CD14-positive monocyte (primary cell): ENCODE results near the gene REELD1. TPM values are rescaled to one million over a fixed set of nuclear protein-coding genes. Genes with fewer than 3 reads are reported as not detected.

Experiments
- DNase-seq, 3 donors: peaks; one replicate each; pipeline ENCODE4 v3.0.0-alpha.2; 2011 to 2022
- H2AFZ ChIP-seq: 2 replicates; pipeline ENCODE4 v1.6.0; 2012; ENCODE audit warnings: mild to moderate bottlenecking, low read depth, low read length, inconsistent platforms; ENCODE audit not compliant: insufficient read depth, poor library complexity, severe bottlenecking
- H3K27ac ChIP-seq, 2 donors: 1 replicate in 1 of 2; 2 replicates in 1 of 2; pipeline ENCODE4 v1.5.1; 2012 to 2013; ENCODE audit warnings: low read length in 2 of 2, control low read depth in 1 of 2, inconsistent platforms in 1 of 2, low read depth in 1 of 2, mild to moderate bottlenecking in 1 of 2
- H3K27me3 ChIP-seq, 2 donors: one replicate each; pipeline versions ENCODE4 v1.6.0 to v1.6.1; 2011 to 2013; ENCODE audit warnings: low read length in 2 of 2; ENCODE audit not compliant: control insufficient read depth in 2 of 2, insufficient read depth in 2 of 2
- H3K36me3 ChIP-seq, 2 donors: replicated peaks in 1 of 2; 1 replicate in 1 of 2; 2 replicates in 1 of 2; pipeline versions ENCODE4 v1.5.1 to v1.6.1; 2012 to 2013; ENCODE audit warnings: low read length in 2 of 2, control low read depth in 1 of 2, inconsistent platforms in 1 of 2, mild to moderate bottlenecking in 1 of 2; ENCODE audit not compliant: insufficient read depth in 2 of 2, control insufficient read depth in 1 of 2
- H3K4me1 ChIP-seq, 2 donors: 1 replicate in 1 of 2; 2 replicates in 1 of 2; pipeline versions ENCODE4 v1.5.1 to v1.6.1; 2012 to 2013; ENCODE audit warnings: low read length in 2 of 2, control low read depth in 1 of 2, inconsistent platforms in 1 of 2, mild to moderate bottlenecking in 1 of 2, moderate library complexity in 1 of 2; ENCODE audit not compliant: insufficient read depth in 2 of 2, control insufficient read depth in 1 of 2
- H3K4me2 ChIP-seq: replicated peaks from 2 replicates; pipeline ENCODE3; 2012; ENCODE audit warnings: low read length, moderate library complexity, mild to moderate bottlenecking; ENCODE audit not compliant: poor library complexity, severe bottlenecking; ENCODE audit errors: extremely low read depth
- H3K4me3 ChIP-seq, 3 experiments: fragments of 200-600 bp in 1 of 3; sonication (generic) in 1 of 3; replicated peaks in 1 of 3; 1 replicate in 2 of 3; 2 replicates in 1 of 3; pipeline ENCODE4 v1.5.1; 2011 to 2013; ENCODE audit warnings: low read length in 3 of 3, mild to moderate bottlenecking in 3 of 3, control low read depth in 2 of 3, low read depth in 2 of 3, inconsistent platforms in 1 of 3, moderate library complexity in 1 of 3
- H3K79me2 ChIP-seq: 2 replicates; pipeline ENCODE4 v1.6.0; 2012; ENCODE audit warnings: mild to moderate bottlenecking, control low read depth, inconsistent platforms, low read length, moderate library complexity; ENCODE audit not compliant: insufficient read depth
- H3K9ac ChIP-seq: 2 replicates; pipeline ENCODE4 v1.6.0; 2017; ENCODE audit warnings: low read length, mild to moderate bottlenecking; ENCODE audit not compliant: insufficient read depth, poor library complexity, severe bottlenecking
- H3K9me3 ChIP-seq, 2 donors: replicated peaks in 1 of 2; 1 replicate in 1 of 2; 2 replicates in 1 of 2; pipeline versions ENCODE4 v1.5.1 to v1.6.1; 2012 to 2013; ENCODE audit warnings: low read length in 2 of 2, control low read depth in 1 of 2; ENCODE audit not compliant: control insufficient read depth in 1 of 2, insufficient read depth in 1 of 2
- H4K20me1 ChIP-seq: 2 replicates; pipeline ENCODE4 v1.6.0; 2012; ENCODE audit warnings: mild to moderate bottlenecking, low read length, control low read depth, moderate library complexity; ENCODE audit not compliant: insufficient read depth
- H3K27ac Mint-ChIP-seq, 7 donors: one replicate each; pipeline ENCODE4 v1.8.0; 2020; ENCODE audit warnings: mild to moderate bottlenecking in 7 of 7, mixed read lengths in 7 of 7, moderate library complexity in 6 of 7, inconsistent platforms in 2 of 7
- H3K27me3 Mint-ChIP-seq, 3 donors: one replicate each; pipeline ENCODE4 v1.8.0; 2021 to 2022; ENCODE audit warnings: low read depth in 3 of 3, mild to moderate bottlenecking in 3 of 3, mixed read lengths in 3 of 3, moderate library complexity in 3 of 3, inconsistent platforms in 1 of 3
- H3K36me3 Mint-ChIP-seq, 2 donors: one replicate each; pipeline ENCODE4 v1.8.0; 2020; ENCODE audit warnings: mixed read lengths in 2 of 2, inconsistent platforms in 1 of 2, mild to moderate bottlenecking in 1 of 2
- H3K4me1 Mint-ChIP-seq: one replicate; pipeline ENCODE4 v1.8.0; 2020; ENCODE audit warnings: mild to moderate bottlenecking, mixed read lengths
- H3K4me3 Mint-ChIP-seq, 2 donors: one replicate each; pipeline ENCODE4 v1.8.0; 2020; ENCODE audit warnings: mild to moderate bottlenecking in 2 of 2, mixed read lengths in 2 of 2, moderate library complexity in 1 of 2
- H3K9me3 Mint-ChIP-seq, 7 donors: one replicate each; pipeline ENCODE4 v1.8.0; 2020 to 2022; ENCODE audit warnings: mixed read lengths in 7 of 7, mild to moderate bottlenecking in 6 of 7, moderate library complexity in 6 of 7, inconsistent platforms in 2 of 7
- WGBS: methylation state at CpG from one replicate; pipeline ENCODE4 v1.1.5; 2013; ENCODE audit warnings: missing lambda C conversion rate; ENCODE audit not compliant: insufficient coverage; 5-methylcytosine and 5-hydroxymethylcytosine counted together
- intact Hi-C, 2 donors: fragments of 100-400 bp; cut with micrococcal nuclease; formaldehyde crosslinking; loops; one replicate each; pipeline versions ENCODE4 v1.15.0 to v1.15.1; 2023
- polyA plus RNA-seq, 3 donors: library from polyadenylated mRNA; depleted of rRNA in 1 of 3; unstranded in 2 of 3; stranded (reverse) in 1 of 3; fragments of 300-500 nt in 2 of 3; fragments of >200 nt in 1 of 3; fragmentation: Illumina TruSeq in 2 of 3; gene quantifications; 1 replicate in 2 of 3; 2 replicates in 1 of 3; pipeline ENCODE4 v1.2.3, GENCODE V29; 2012 to 2021
- TF ChIP-seq, protein P1 (sequence below): fragments of 200-600 bp; IDR thresholded peaks from one replicate; pipeline ENCODE4 v1.8.0; 2022; ENCODE audit warnings: antibody characterized with exemption, mild to moderate bottlenecking

REELD1 gene
- polyA plus RNA-seq, 3 donors: 1.5 TPM; not detected in 2

DNA sequence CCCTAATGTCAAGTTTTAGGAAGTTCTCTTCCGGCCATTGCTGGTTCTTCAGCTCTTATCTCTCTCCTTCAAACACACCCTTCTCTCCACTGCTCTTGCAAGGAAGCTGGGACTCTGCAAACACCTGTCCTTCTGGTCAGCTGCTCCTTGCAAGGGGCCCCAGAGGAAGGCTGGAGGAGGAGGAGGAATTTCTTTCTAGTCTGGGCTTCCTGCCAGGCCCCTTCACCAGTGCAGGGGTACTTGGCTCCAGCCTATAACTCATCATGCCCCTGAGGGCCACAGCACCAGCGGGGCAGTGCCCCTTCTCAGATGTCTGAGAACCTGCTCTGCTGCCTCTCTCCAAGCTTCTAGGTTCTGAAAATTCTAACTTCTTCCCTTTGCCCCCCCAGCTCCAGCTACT lies 46.7 kb downstream of the REELD1 start:
- H3K27me3 Mint-ChIP-seq: peaks cover 0 to 2% (median 0%) of the 10 kb centered on the region in 3 donors
- H3K4me2 ChIP-seq: no peak overlapping the region

DNA sequence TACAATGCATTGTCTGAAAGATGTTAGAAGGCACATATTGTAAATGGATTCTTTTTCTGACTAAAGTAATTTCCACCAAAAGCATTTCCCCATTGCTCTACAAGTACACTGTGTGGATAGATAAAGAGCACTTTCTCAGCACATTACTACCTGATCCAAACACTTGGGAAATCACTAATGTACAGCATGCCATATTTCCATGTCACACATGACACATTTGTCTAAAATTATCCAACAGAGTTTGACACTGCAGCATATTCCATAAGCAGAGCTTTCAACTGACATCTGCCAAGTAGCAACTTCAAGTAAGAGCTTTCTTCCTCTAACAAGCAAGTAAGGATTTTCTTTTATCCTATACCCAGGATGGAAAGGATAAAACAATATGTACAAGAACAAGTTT lies 49.5 kb downstream of the REELD1 start:
- H3K4me3 ChIP-seq: no peak overlapping the region
- H4K20me1 ChIP-seq: no peaks in the 10 kb centered on the region
- intact Hi-C loops: no loop called here
- Mint-ChIP-seq H3K27ac (no peak overlapping the region), H3K9me3 (no peaks in the 10 kb centered on the region), H3K4me3 (no peak overlapping the region), H3K4me1 (no peaks in the 10 kb centered on the region), H3K27me3 (peaks cover 0 to 2% (median 0%) of the 10 kb centered on the region in 3 donors), H3K36me3 (peaks cover 1 to 5% of the 10 kb centered on the region in 2 donors)
- H3K9ac ChIP-seq: no peak overlapping the region
- H3K9me3 ChIP-seq: no peaks in the 10 kb centered on the region
- no peak overlapping the region for H3K27ac ChIP-seq
- TF ChIP-seq, protein P1, sequence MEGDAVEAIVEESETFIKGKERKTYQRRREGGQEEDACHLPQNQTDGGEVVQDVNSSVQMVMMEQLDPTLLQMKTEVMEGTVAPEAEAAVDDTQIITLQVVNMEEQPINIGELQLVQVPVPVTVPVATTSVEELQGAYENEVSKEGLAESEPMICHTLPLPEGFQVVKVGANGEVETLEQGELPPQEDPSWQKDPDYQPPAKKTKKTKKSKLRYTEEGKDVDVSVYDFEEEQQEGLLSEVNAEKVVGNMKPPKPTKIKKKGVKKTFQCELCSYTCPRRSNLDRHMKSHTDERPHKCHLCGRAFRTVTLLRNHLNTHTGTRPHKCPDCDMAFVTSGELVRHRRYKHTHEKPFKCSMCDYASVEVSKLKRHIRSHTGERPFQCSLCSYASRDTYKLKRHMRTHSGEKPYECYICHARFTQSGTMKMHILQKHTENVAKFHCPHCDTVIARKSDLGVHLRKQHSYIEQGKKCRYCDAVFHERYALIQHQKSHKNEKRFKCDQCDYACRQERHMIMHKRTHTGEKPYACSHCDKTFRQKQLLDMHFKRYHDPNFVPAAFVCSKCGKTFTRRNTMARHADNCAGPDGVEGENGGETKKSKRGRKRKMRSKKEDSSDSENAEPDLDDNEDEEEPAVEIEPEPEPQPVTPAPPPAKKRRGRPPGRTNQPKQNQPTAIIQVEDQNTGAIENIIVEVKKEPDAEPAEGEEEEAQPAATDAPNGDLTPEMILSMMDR: no peak
- no peak overlapping the region for H2AFZ ChIP-seq
- no peaks in the 10 kb centered on the region for H3K4me1 ChIP-seq
- no peak for DNase-seq
- no peaks in the 10 kb centered on the region for H3K79me2 ChIP-seq
- H3K27me3 ChIP-seq: no peaks in the 10 kb centered on the region
- H3K36me3 ChIP-seq: peaks cover 0 to 1% of the 10 kb centered on the region in 2 donors
- H3K4me2 ChIP-seq: no peak overlapping the region

More for the DNA sequence above, 46.7 kb downstream of the REELD1 start:
- Histone ChIP-seq H3K9ac (no peak overlapping the region), H3K4me3 (no peak overlapping the region), H3K36me3 (peaks cover 7 to 19% of the 10 kb centered on the region in 2 donors), H3K79me2 (no peaks in the 10 kb centered on the region), H3K27me3 (no peaks in the 10 kb centered on the region), H3K4me1 (no peaks in the 10 kb centered on the region), H2AFZ (no peak overlapping the region), H3K27ac (no peak overlapping the region), H3K9me3 (no peaks in the 10 kb centered on the region), H4K20me1 (no peaks in the 10 kb centered on the region)
- H3K27ac Mint-ChIP-seq: no peak overlapping the region
- peaks cover 17 to 19% of the 10 kb centered on the region in 2 donors for H3K36me3 Mint-ChIP-seq
- intact Hi-C loops: no loop called here
- no peaks in the 10 kb centered on the region for H3K9me3 Mint-ChIP-seq
- 94% methylated on average over 1 of the region's 2 CpGs for WGBS
- no peak for DNase-seq
- H3K4me1 Mint-ChIP-seq: no peaks in the 10 kb centered on the region
- TF ChIP-seq, protein P1: no peak
- no peak overlapping the region for H3K4me3 Mint-ChIP-seq
